Cardiac fibroblast (primary cell): ENCODE measurements around the gene KBTBD12.

Source experiments
- DNase-seq, 2 donors: peaks; one replicate each; pipeline versions ENCODE4 v3.0.0 to v3.0.0-alpha.2; 2010; ENCODE audit warnings: low read depth in 2 of 2
- H3K4me3 ChIP-seq, 2 donors: replicated peaks in 1 of 2; 1 replicate in 1 of 2; 2 replicates in 1 of 2; pipeline ENCODE4 v1.5.1; 2011; ENCODE audit warnings: low read depth in 2 of 2, low read length in 2 of 2, mild to moderate bottlenecking in 2 of 2, moderate library complexity in 1 of 2
- TF ChIP-seq, protein P1 (sequence below): IDR thresholded peaks from one replicate; pipeline ENCODE4 v1.5.1; 2011; ENCODE audit warnings: low read depth, mild to moderate bottlenecking, low read length, inconsistent platforms

The KBTBD12 gene

DNA sequence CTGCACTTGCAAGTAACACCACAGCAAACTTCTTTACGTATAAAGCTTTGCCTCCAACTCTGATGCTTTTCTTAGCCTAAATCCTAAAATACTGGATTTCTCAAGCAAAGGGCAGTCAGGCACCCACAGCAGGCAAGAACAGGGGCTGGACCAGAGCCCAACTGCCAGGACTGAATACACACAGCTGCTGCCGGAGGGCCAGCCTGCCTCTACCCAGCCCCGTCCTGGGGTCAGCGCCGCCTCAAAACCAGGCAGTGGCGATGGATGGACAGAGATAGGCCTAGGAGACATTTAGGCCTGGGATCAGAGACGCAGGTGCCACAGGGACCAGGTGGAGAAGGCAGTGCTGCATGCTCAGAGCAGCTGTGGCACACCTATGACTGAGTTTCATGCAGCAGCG lies 89.6 kb downstream of the KBTBD12 start:
- TF ChIP-seq, protein P1, sequence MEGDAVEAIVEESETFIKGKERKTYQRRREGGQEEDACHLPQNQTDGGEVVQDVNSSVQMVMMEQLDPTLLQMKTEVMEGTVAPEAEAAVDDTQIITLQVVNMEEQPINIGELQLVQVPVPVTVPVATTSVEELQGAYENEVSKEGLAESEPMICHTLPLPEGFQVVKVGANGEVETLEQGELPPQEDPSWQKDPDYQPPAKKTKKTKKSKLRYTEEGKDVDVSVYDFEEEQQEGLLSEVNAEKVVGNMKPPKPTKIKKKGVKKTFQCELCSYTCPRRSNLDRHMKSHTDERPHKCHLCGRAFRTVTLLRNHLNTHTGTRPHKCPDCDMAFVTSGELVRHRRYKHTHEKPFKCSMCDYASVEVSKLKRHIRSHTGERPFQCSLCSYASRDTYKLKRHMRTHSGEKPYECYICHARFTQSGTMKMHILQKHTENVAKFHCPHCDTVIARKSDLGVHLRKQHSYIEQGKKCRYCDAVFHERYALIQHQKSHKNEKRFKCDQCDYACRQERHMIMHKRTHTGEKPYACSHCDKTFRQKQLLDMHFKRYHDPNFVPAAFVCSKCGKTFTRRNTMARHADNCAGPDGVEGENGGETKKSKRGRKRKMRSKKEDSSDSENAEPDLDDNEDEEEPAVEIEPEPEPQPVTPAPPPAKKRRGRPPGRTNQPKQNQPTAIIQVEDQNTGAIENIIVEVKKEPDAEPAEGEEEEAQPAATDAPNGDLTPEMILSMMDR: no peak
- DNase-seq: no peak
- no peak overlapping the region for H3K4me3 ChIP-seq

- no peak overlapping the region for H3K4me3 ChIP-seq
- TF ChIP-seq, protein P1: no peak
- DNase-seq: peak; percentile 5 to 50
These were observed 91.3 kb downstream of the KBTBD12 start for GRCh38 chr3:128006061-128007032.

- H3K4me3 ChIP-seq: no peak overlapping the region
- TF ChIP-seq, protein P1: no peak
- DNase-seq: peak; percentile 8 to 26
These were observed 92.0 kb downstream of the KBTBD12 start for GRCh38 chr3:128007033-128007424.

DNA sequence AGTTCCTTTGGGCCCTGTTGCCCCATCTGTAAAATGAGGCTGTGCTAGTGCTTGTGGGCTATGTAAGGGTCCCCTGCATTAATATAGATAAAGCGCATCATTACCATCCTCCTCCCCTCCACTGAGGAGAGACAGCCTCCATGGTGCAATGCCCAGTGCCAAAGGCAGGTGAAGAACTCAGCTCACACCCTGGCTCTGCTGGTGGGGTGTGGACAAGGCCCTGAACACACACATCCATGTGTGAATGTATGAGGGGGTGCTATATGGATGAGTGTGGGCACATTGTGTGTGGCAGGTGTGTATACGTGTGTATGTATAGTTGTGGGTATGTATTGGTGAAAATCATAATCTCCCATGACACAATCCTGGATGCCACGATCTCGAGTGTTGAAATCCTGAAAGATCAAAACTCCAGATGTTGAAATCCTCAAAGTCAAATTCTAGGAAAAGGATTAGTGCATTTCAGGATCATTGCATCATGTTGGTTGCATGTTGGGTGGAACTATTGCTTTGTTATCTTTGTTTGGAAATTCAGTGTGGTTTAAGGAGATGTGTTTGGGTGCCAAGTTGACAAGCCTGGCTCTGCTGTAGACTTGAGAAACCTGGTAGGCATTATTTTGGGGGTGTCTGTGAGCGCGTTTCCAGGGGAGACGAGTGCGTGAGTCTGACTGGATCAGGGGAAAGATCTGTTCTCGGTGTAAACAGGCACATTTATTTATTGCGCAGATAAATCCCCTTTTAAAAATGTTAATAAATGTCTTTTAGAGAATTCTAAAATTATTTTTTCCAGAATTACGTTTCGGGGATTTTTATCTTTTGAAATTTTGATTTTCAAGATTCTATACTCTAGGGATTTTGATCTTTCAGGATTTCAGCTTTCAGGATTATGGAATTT lies 95.2 kb downstream of the KBTBD12 start:
- no peak overlapping the region for H3K4me3 ChIP-seq

GRCh38 chr3:128011140-128011539 lies 96.1 kb downstream of the KBTBD12 start:
- DNase-seq: peak; percentile 26
- H3K4me3 ChIP-seq: no peak overlapping the region
- TF ChIP-seq, protein P1: peak; percentile 43

More for the DNA sequence above, 95.2 kb downstream of the KBTBD12 start:
- TF ChIP-seq, protein P1: no peak
- DNase-seq: peak; percentile 56 to 64

- no peak for DNase-seq
- H3K4me3 ChIP-seq: no peak overlapping the region
- TF ChIP-seq, protein P1: no peak
These were observed 97.0 kb downstream of the KBTBD12 start for GRCh38 chr3:128012050-128012449.
